GM12878 (cell line): ENCODE measurements around the gene MYADM. TPM values are rescaled to one million over a fixed set of nuclear protein-coding genes. Genes with fewer than 3 reads are reported as not detected.

Source experiments
- ATAC-seq: fragments of 200-7000 bp; cut with Tn5 transposase; 3 replicates; pipeline ENCODE4 v1.9.1; 2020; ENCODE audit warnings: mild to moderate bottlenecking, moderate library complexity
- BruUV-seq: library from RNA; stranded (reverse); fragments of 400-500 nt; replicated peaks from 2 replicates; lab custom pipeline; 2021; lab: Mats Ljungman, UMichigan
- CTCF ChIA-PET: fragments of 300-600 bp; sonication (Branson Sonifier 250); formaldehyde crosslinking; extraction: SDS; loops from one replicate; lab custom pipeline; 2021; ENCODE audit warnings: inconsistent platforms; lab: Yijun Ruan, JAX
- POLR2A ChIA-PET: fragments of 350-600 bp; formaldehyde crosslinking; extraction: SDS; loops from one replicate; lab custom pipeline; 2021; ENCODE audit warnings: inconsistent platforms; lab: Charles Lee
- RAD21 ChIA-PET: fragments of 300-600 bp; sonication (Branson Sonifier 250); formaldehyde crosslinking; loops from one replicate; lab custom pipeline; 2023; ENCODE audit warnings: antibody characterized with exemption; ENCODE audit not compliant: unreplicated experiment; lab: Charles Lee
- SMC1A ChIA-PET: fragments of 300-600 bp; sonication (Branson Sonifier 250); formaldehyde crosslinking; loops from one replicate; lab custom pipeline; 2023; ENCODE audit not compliant: unreplicated experiment, uncharacterized antibody; lab: Charles Lee
- DNase-seq: peaks from one replicate; pipeline ENCODE4 v3.0.0-alpha.2; 2011; ENCODE audit warnings: low read depth, low spot score
- FAIRE-seq: peaks from 3 replicates; lab custom pipeline; 2011; peaks lifted over from hg19 to GRCh38; lab: Jason Lieb, UNC
- H2AFZ ChIP-seq: 2 replicates; pipeline ENCODE4 v1.6.0; 2011; ENCODE audit warnings: low read depth, low read length, control low read depth; ENCODE audit not compliant: control insufficient read depth
- H3K27ac ChIP-seq: 2 replicates; pipeline ENCODE4 v1.5.1; 2011; ENCODE audit warnings: control low read depth; ENCODE audit not compliant: control insufficient read depth, insufficient read depth
- H3K27me3 ChIP-seq, 2 experiments: replicated peaks in 1 of 2; 2 replicates each; pipeline versions ENCODE4 v1.6.0 to v1.6.1; 2011; ENCODE audit warnings: low read length in 1 of 2; ENCODE audit not compliant: control insufficient read depth in 2 of 2, insufficient read depth in 2 of 2
- H3K36me3 ChIP-seq, 2 experiments: 2 replicates each; pipeline ENCODE4 v1.5.1; 2011; ENCODE audit warnings: low read length in 1 of 2; ENCODE audit not compliant: control insufficient read depth in 2 of 2, insufficient read depth in 2 of 2
- H3K4me1 ChIP-seq: 2 replicates; pipeline ENCODE4 v1.6.1; 2011; ENCODE audit warnings: mild to moderate bottlenecking, low read length, moderate library complexity, mixed read lengths; ENCODE audit not compliant: control insufficient read depth, insufficient read depth
- H3K4me2 ChIP-seq: 2 replicates; pipeline ENCODE4 v1.6.0; 2011; ENCODE audit warnings: control low read depth; ENCODE audit not compliant: control insufficient read depth, insufficient read depth
- H3K4me3 ChIP-seq: fragments of 200-600 bp; sonication (generic); 2 replicates; pipeline ENCODE4 v1.5.1; 2016
- H3K79me2 ChIP-seq: 2 replicates; pipeline ENCODE4 v1.6.0; 2011; ENCODE audit warnings: low read length; ENCODE audit not compliant: control insufficient read depth, insufficient read depth
- H3K9ac ChIP-seq: 2 replicates; pipeline ENCODE4 v1.8.0; 2011; ENCODE audit warnings: low read length, control low read depth, mixed read lengths; ENCODE audit not compliant: control insufficient read depth, insufficient read depth
- H3K9me3 ChIP-seq: replicated peaks from 3 replicates; pipeline ENCODE4 v1.5.1; 2011; ENCODE audit warnings: mild to moderate bottlenecking, low read length; ENCODE audit not compliant: control insufficient read depth, insufficient read depth
- H4K20me1 ChIP-seq: 2 replicates; pipeline ENCODE4 v1.6.0; 2011; ENCODE audit not compliant: control insufficient read depth, insufficient read depth
- GATAD2B ChIP-seq: fragments of 450-650 bp; conservative IDR thresholded peaks from 2 replicates; pipeline ENCODE4 v1.6.1; 2017; ENCODE audit warnings: low read depth, mild to moderate bottlenecking, moderate library complexity
- HDAC6 ChIP-seq: fragments of 200-600 bp; sonication (generic); IDR thresholded peaks from one replicate; pipeline ENCODE4 v1.8.0; 2017; ENCODE audit warnings: antibody characterized with exemption; ENCODE audit not compliant: unreplicated experiment
- NFYA ChIP-seq: IDR thresholded peaks from 2 replicates; pipeline ENCODE4 v1.6.1; 2011; ENCODE audit warnings: low read depth, mild to moderate bottlenecking, low read length, improper control_type of control experiment, borderline replicate concordance
- RAD51 ChIP-seq: fragments of 450-650 bp; IDR thresholded peaks from 2 replicates; pipeline ENCODE4 v1.6.1; 2016; ENCODE audit warnings: moderate library complexity, mild to moderate bottlenecking, inconsistent platforms
- RB1 ChIP-seq: fragments of 450-650 bp; formaldehyde crosslinking; IDR thresholded peaks from 2 replicates; pipeline ENCODE4 v1.6.1; 2017; ENCODE audit warnings: mild to moderate bottlenecking, borderline replicate concordance
- SIX5 ChIP-seq: IDR thresholded peaks from 2 replicates; pipeline ENCODE4 v1.6.1; 2011; ENCODE audit warnings: mild to moderate bottlenecking, low read depth, low read length, moderate library complexity; ENCODE audit not compliant: severe bottlenecking
- WRNIP1 ChIP-seq: IDR thresholded peaks from 2 replicates; pipeline ENCODE4 v1.6.1; 2011; ENCODE audit warnings: low read depth, low read length, improper control_type of control experiment, borderline replicate concordance
- ZNF384 ChIP-seq: IDR thresholded peaks from 2 replicates; pipeline ENCODE4 v1.6.1; 2012; ENCODE audit warnings: low read depth, mild to moderate bottlenecking, low read length, improper control_type of control experiment, borderline replicate concordance
- WGBS: methylation state at CpG from one replicate; pipeline ENCODE4 v1.1.6; 2016; ENCODE audit warnings: low lambda C conversion rate; ENCODE audit not compliant: insufficient replicate concordance, insufficient coverage; ENCODE audit errors: missing lambda C conversion rate; 5-methylcytosine and 5-hydroxymethylcytosine counted together
- in situ Hi-C: fragments of 300-500 bp; cut with MboI; formaldehyde crosslinking; loops from 9 replicates; pipeline ENCODE4 v1.14.3; 2018; ENCODE audit warnings: mixed read lengths
- intact Hi-C: fragments of 100-400 bp; cut with micrococcal nuclease; formaldehyde crosslinking; loops from one replicate; pipeline ENCODE4 v1.14.2; 2022; ENCODE audit not compliant: unreplicated experiment
- polyA plus RNA-seq, 11 experiments: library from polyadenylated mRNA; depleted of rRNA in 4 of 11; unstranded in 6 of 11; stranded (reverse) in 5 of 11; fragments of >200 nt; fragmentation: Nextera tagmentation in 4 of 11; fragmentation: Illumina TruSeq in 1 of 11; extraction: Ambion mirVana in 4 of 11; extraction: Trizol in 1 of 11; gene quantifications; 1 replicate in 1 of 11; 2 replicates in 10 of 11; pipeline versions ENCODE4 v1.2.1 to v1.2.3, GENCODE V29; 2011 to 2016; ENCODE audit warnings: inconsistent platforms in 2 of 11, missing spikeins in 2 of 11, low read depth in 1 of 11
- total RNA-seq, 4 experiments: library from RNA; depleted of rRNA in 3 of 4; stranded (reverse); fragments of >200 nt in 3 of 4; fragmentation: Illumina TruSeq in 1 of 4; extraction: Trizol in 1 of 4; gene quantifications; 2 replicates each; pipeline versions ENCODE4 v1.2.1 to v1.2.3, GENCODE V29; 2013 to 2021
- TF ChIP-seq, protein P1 (sequence below): fragments of 150-350 bp; IDR thresholded peaks from 2 replicates; pipeline ENCODE4 v1.6.1; 2016; ENCODE audit warnings: low read depth, low read length
- TF ChIP-seq, protein P2 (sequence below): fragments of 450-650 bp; IDR thresholded peaks from 2 replicates; pipeline ENCODE4 v1.6.1; 2016; ENCODE audit warnings: mild to moderate bottlenecking

The MYADM gene
- total and polyA plus RNA-seq, 10 of the 15 experiments (the other 5 are each of a cell fraction or from before 2014, with no cell fraction given), result 0.04 to 0.46 (median 0.10) TPM

DNA sequence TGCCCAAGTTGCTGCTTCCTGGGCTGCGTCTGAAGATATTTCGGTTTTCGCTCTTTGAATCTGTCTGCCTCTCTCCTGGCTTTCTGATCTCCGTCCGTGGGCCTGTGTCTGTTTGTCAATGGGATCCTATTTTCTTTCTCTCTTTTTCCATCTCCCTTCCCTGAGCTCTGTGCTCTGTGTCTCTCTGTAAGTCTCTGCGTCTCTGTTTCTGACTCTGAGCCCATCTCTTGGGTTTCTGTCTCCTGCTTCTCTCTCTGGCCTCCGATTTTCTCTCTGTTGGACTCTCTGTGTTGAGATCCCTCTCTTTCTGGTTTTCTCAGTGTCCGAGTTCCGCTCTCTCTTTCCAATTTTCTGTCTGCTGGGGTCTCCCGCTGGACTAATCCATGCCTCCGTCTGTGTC lies 16.1 kb downstream of the MYADM start:
- H3K4me3 ChIP-seq, result no peak overlapping the region
- H3K27ac ChIP-seq, result no peak overlapping the region
- ChIA-PET RAD21 (no interaction called here), POLR2A (no interaction called here), SMC1A (no interaction called here), CTCF (no interaction called here)
- 17% methylated on average over 11 of the region's 11 CpGs for WGBS
- H3K79me2 ChIP-seq, result no peaks in the 10 kb centered on the region
- in situ Hi-C loops (no loop called here), intact Hi-C loops (no loop called here)
- no peak overlapping the region for H2AFZ ChIP-seq
- no peak for ATAC-seq
- DNase-seq, result no peak
- no peak for FAIRE-seq
- no peaks in the 10 kb centered on the region; the same call in 2 of the 3 replicates for H3K9me3 ChIP-seq
- H3K36me3 ChIP-seq, result no peaks in the 10 kb centered on the region
- H3K27me3 ChIP-seq, result no peaks in the 10 kb centered on the region
- no peaks in the 10 kb centered on the region for H4K20me1 ChIP-seq
- H3K4me1 ChIP-seq, result no peaks in the 10 kb centered on the region
- H3K9ac ChIP-seq, result no peak overlapping the region
- no TSS peak for BruUV-seq
- no peak overlapping the region for H3K4me2 ChIP-seq
- no peak for TF ChIP-seq HDAC6
- no peak for TF ChIP-seq WRNIP1
- no peak for TF ChIP-seq SIX5
- TF ChIP-seq RAD51, result no peak
- TF ChIP-seq, protein P1, sequence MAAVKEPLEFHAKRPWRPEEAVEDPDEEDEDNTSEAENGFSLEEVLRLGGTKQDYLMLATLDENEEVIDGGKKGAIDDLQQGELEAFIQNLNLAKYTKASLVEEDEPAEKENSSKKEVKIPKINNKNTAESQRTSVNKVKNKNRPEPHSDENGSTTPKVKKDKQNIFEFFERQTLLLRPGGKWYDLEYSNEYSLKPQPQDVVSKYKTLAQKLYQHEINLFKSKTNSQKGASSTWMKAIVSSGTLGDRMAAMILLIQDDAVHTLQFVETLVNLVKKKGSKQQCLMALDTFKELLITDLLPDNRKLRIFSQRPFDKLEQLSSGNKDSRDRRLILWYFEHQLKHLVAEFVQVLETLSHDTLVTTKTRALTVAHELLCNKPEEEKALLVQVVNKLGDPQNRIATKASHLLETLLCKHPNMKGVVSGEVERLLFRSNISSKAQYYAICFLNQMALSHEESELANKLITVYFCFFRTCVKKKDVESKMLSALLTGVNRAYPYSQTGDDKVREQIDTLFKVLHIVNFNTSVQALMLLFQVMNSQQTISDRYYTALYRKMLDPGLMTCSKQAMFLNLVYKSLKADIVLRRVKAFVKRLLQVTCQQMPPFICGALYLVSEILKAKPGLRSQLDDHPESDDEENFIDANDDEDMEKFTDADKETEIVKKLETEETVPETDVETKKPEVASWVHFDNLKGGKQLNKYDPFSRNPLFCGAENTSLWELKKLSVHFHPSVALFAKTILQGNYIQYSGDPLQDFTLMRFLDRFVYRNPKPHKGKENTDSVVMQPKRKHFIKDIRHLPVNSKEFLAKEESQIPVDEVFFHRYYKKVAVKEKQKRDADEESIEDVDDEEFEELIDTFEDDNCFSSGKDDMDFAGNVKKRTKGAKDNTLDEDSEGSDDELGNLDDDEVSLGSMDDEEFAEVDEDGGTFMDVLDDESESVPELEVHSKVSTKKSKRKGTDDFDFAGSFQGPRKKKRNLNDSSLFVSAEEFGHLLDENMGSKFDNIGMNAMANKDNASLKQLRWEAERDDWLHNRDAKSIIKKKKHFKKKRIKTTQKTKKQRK, result no peak
- no peak for TF ChIP-seq ZNF384
- TF ChIP-seq, protein P2, sequence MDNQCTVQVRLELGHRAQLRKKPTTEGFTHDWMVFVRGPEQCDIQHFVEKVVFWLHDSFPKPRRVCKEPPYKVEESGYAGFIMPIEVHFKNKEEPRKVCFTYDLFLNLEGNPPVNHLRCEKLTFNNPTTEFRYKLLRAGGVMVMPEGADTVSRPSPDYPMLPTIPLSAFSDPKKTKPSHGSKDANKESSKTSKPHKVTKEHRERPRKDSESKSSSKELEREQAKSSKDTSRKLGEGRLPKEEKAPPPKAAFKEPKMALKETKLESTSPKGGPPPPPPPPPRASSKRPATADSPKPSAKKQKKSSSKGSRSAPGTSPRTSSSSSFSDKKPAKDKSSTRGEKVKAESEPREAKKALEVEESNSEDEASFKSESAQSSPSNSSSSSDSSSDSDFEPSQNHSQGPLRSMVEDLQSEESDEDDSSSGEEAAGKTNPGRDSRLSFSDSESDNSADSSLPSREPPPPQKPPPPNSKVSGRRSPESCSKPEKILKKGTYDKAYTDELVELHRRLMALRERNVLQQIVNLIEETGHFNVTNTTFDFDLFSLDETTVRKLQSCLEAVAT, result no peak
- no peak for TF ChIP-seq NFYA
- TF ChIP-seq GATAD2B, result no peak
- TF ChIP-seq RB1, result no peak
